ENCODE results near the gene TTC9C. TPM values are rescaled to one million over a fixed set of nuclear protein-coding genes. Genes with fewer than 3 reads are reported as not detected.
A peak's percentile ranks its signal among the peaks of the same experiment; 100 is the strongest.

TTC9C gene
- total RNA-seq, 1 donor from 2014 or later, result 44.7 TPM

- Mint-ChIP-seq H3K36me3 (ENCODE audit: low read depth) (peaks cover 16% of the 10 kb centered on the region), H3K27ac (ENCODE audit: unreplicated experiment) (no peak overlapping the region), H3K4me3 (peak overlapping the region; percentile 59), H3K27me3 (ENCODE audit: low read depth) (no peaks in the 10 kb centered on the region), H3K9me3 (no peaks in the 10 kb centered on the region), H3K4me1 (peaks cover 27% of the 10 kb centered on the region)
- TF ChIP-seq, protein P1, sequence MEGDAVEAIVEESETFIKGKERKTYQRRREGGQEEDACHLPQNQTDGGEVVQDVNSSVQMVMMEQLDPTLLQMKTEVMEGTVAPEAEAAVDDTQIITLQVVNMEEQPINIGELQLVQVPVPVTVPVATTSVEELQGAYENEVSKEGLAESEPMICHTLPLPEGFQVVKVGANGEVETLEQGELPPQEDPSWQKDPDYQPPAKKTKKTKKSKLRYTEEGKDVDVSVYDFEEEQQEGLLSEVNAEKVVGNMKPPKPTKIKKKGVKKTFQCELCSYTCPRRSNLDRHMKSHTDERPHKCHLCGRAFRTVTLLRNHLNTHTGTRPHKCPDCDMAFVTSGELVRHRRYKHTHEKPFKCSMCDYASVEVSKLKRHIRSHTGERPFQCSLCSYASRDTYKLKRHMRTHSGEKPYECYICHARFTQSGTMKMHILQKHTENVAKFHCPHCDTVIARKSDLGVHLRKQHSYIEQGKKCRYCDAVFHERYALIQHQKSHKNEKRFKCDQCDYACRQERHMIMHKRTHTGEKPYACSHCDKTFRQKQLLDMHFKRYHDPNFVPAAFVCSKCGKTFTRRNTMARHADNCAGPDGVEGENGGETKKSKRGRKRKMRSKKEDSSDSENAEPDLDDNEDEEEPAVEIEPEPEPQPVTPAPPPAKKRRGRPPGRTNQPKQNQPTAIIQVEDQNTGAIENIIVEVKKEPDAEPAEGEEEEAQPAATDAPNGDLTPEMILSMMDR (conservative IDR thresholded peaks at IDR 0.05), result no peak
- DNase-seq (ENCODE audit: low read depth, low spot score), result no peak
These were observed 46.1 kb downstream of the TTC9C start for GRCh38 chr11:62774407-62774806.

DNA sequence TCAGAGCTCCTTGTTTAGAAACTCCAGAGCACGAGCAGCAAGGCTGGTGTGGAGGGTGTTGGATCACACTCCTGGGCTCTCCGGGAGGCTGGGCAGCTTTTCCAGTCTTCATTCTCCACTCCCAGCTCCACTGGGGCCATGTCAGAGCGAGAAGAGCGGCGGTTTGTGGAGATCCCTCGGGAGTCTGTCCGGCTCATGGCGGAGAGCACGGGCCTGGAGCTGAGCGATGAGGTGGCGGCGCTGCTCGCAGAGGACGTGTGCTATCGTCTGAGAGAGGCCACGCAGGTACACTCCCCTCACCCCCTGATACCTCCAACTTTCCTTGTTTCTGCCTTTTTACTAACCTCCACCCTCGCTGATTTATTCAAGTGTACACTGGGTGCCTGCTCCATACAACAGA is 47.4 kb downstream of the TTC9C start:
- H3K4me1 Mint-ChIP-seq, result peaks cover 15% of the 10 kb centered on the region
- H3K4me3 Mint-ChIP-seq, result no peak overlapping the region
- DNase-seq (ENCODE audit: low read depth, low spot score), result no peak
- no peaks in the 10 kb centered on the region for H3K27me3 Mint-ChIP-seq (ENCODE audit: low read depth)
- H3K9me3 Mint-ChIP-seq, result no peaks in the 10 kb centered on the region
- peaks cover 16% of the 10 kb centered on the region for H3K36me3 Mint-ChIP-seq (ENCODE audit: low read depth)
- TF ChIP-seq, protein P1 (conservative IDR thresholded peaks at IDR 0.05), result no peak
- no peak overlapping the region for H3K27ac Mint-ChIP-seq (ENCODE audit: unreplicated experiment)

DNA sequence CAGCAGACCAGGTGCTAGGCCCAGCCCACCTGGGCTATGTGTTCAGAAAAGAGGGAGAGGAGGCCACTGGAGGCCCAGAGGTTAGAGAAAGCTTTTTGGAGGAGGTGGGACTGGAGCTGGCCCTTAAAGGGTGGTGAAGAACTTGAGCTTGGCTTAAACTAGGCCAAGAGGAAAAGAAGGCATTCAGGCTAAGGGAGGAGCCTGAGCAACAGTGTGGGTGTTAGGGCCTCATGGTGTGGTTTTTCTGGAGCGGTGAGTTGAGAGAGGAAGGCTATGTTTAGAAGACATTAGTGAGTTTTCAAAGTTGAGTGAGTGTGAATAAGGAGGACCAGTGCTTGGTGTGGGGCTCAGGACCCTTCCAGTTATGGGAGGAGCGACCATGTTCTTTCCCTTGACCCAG is 49.1 kb downstream of the TTC9C start:
- H3K27ac Mint-ChIP-seq (ENCODE audit: unreplicated experiment), result no peak overlapping the region
- H3K4me1 Mint-ChIP-seq, result peaks cover 4% of the 10 kb centered on the region
- H3K4me3 Mint-ChIP-seq, result peak overlapping the region; percentile 51
- DNase-seq (ENCODE audit: low read depth, low spot score), result no peak
- TF ChIP-seq, protein P1 (conservative IDR thresholded peaks at IDR 0.05), result no peak
- no peaks in the 10 kb centered on the region for H3K9me3 Mint-ChIP-seq
- no peaks in the 10 kb centered on the region for H3K27me3 Mint-ChIP-seq (ENCODE audit: low read depth)
- peaks cover 16% of the 10 kb centered on the region for H3K36me3 Mint-ChIP-seq (ENCODE audit: low read depth)

DNA sequence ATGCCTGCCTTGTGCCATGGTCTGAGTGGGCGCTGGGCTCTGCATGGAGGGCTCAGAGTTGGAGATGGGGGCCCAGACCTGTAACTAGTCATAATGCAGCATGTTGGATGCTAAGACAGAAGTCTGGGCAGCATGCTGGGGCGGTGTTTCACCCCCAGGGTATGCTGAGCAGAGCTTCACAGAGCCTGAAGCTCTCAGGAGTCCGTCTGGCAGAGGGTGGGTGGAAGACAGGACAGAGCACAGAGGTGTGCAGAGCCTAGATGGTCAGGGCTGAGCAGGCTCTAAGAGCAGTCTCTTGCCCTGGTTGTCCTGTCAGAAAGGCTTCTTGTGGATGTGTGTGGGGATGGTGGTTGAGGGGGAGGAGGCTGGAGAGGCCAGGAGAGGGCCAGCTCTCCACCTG is 50.2 kb downstream of the TTC9C start:
- H3K4me3 Mint-ChIP-seq, result no peak overlapping the region
- no peak overlapping the region for H3K27ac Mint-ChIP-seq (ENCODE audit: unreplicated experiment)
- H3K36me3 Mint-ChIP-seq (ENCODE audit: low read depth), result peaks cover 23% of the 10 kb centered on the region

DNA sequence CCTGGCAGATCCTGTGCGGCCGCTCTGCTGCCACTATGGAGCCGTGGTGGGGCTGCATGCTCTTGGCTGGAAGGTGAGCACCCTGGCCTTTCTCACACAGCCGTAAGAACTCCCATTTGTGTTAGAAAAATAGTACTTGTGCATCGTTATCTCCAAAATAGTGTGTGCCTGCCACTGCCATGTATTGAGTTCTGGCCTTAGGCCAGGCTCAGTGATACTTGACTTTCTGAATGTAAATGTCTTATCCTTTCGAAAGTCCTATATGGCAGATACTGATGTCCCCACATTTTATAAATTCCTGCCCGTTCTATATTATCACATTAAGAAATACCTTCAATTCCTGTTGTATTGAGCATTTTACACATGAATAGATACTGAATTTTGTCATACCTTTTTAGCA is 54.5 kb downstream of the TTC9C start:
- TF ChIP-seq, protein P1 (conservative IDR thresholded peaks at IDR 0.05), result no peak
- no peak for DNase-seq (ENCODE audit: low read depth, low spot score)

More for the DNA sequence above, 50.2 kb downstream of the TTC9C start:
- no peak for DNase-seq (ENCODE audit: low read depth, low spot score)
- H3K4me1 Mint-ChIP-seq, result peaks cover 4% of the 10 kb centered on the region
- H3K9me3 Mint-ChIP-seq, result no peaks in the 10 kb centered on the region
- TF ChIP-seq, protein P1 (conservative IDR thresholded peaks at IDR 0.05), result no peak
- H3K27me3 Mint-ChIP-seq (ENCODE audit: low read depth), result no peaks in the 10 kb centered on the region

More for the DNA sequence above, 54.5 kb downstream of the TTC9C start:
- Mint-ChIP-seq H3K36me3 (ENCODE audit: low read depth) (peaks cover 20% of the 10 kb centered on the region), H3K27me3 (ENCODE audit: low read depth) (no peaks in the 10 kb centered on the region), H3K4me3 (peak overlapping the region; percentile 55), H3K9me3 (no peaks in the 10 kb centered on the region), H3K4me1 (peaks cover 16% of the 10 kb centered on the region), H3K27ac (ENCODE audit: unreplicated experiment) (no peak overlapping the region)

Measured in neural crest cell (in vitro differentiated cells).